Lower leg skin (tissue), 4 donors: ENCODE measurements around the gene PRKAR1B. TPM values are rescaled to one million over a fixed set of nuclear protein-coding genes. Genes with fewer than 3 reads are reported as not detected.

ENCODE experiments used
- DNase-seq, 2 donors: peaks; one replicate each; pipeline ENCODE4 v3.0.0-alpha.2; 2019; ENCODE audit warnings: low spot score in 2 of 2
- H3K4me3 ChIP-seq: fragments of 200-600 bp; sonication (generic); 2 replicates; pipeline ENCODE4 v1.5.1; 2017; ENCODE audit warnings: mild to moderate bottlenecking, low read depth; ENCODE audit not compliant: poor library complexity, severe bottlenecking
- CTCF ChIP-seq, 3 donors: fragments of 450-650 bp; IDR thresholded peaks; one replicate each; pipeline ENCODE4 v1.5.1; 2016; ENCODE audit warnings: antibody characterized with exemption in 3 of 3, mild to moderate bottlenecking in 3 of 3, moderate library complexity in 2 of 3
- POLR2A ChIP-seq, 2 donors: fragments of 450-650 bp; IDR thresholded peaks; one replicate each; pipeline ENCODE4 v1.6.1; 2016 to 2017; ENCODE audit warnings: antibody characterized with exemption in 2 of 2, mild to moderate bottlenecking in 1 of 2, moderate library complexity in 1 of 2
- WGBS, 2 donors: methylation state at CpG; one replicate each; pipeline ENCODE4 v1.1.5; 2018; 5-methylcytosine and 5-hydroxymethylcytosine counted together
- intact Hi-C: fragments of 100-400 bp; cut with DNase I; formaldehyde crosslinking; loops from one replicate; pipeline ENCODE4 v1.15.0; 2023; ENCODE audit warnings: low total_unique reads
- total RNA-seq, 4 donors: library from RNA; depleted of rRNA; stranded (reverse); fragments of >200 nt; gene quantifications; one replicate each; pipeline ENCODE4 v1.1.0, GENCODE V29; 2016

PRKAR1B gene
- total RNA-seq, 4 donors from 2014 or later = 7.8 to 16.9 (median 15.0) TPM

GRCh38 chr7:598899-599298, 128.2 kb downstream of the PRKAR1B start:
- TF ChIP-seq POLR2A (IDR thresholded peaks at IDR 0.05) = no peak
- TF ChIP-seq CTCF (IDR thresholded peaks at IDR 0.05) = no peak
- H3K4me3 ChIP-seq = no peak overlapping the region
- no peak for DNase-seq
- intact Hi-C loops = no loop called here
- WGBS, 2 donors = 95% methylated on average over 16 to 19 of the region's 19 CpGs

- no peak for TF ChIP-seq POLR2A (IDR thresholded peaks at IDR 0.05)
- no peak for TF ChIP-seq CTCF (IDR thresholded peaks at IDR 0.05)
- WGBS, 2 donors = 87 to 90% methylated on average over 35 of the region's 35 CpGs
- H3K4me3 ChIP-seq = no peak overlapping the region
- DNase-seq = no peak
- intact Hi-C loops = no loop called here
Measured at GRCh38 chr7:597348-598178, 129.5 kb downstream of the PRKAR1B start.

- H3K4me3 ChIP-seq = no peak overlapping the region
- DNase-seq = no peak
- TF ChIP-seq POLR2A (IDR thresholded peaks at IDR 0.05) (no peak), CTCF (IDR thresholded peaks at IDR 0.05) (no peak)
- 88 to 92% methylated on average over 17 of the region's 17 CpGs for WGBS, 2 donors
- intact Hi-C loops = no loop called here
Measured at GRCh38 chr7:596819-597182, 130.3 kb downstream of the PRKAR1B start.

GRCh38 chr7:596071-596818, 130.8 kb downstream of the PRKAR1B start:
- intact Hi-C loops = no loop called here
- H3K4me3 ChIP-seq = no peak overlapping the region
- WGBS, 2 donors = 96% methylated on average over 22 to 24 of the region's 30 CpGs
- DNase-seq = no peak
- TF ChIP-seq POLR2A (IDR thresholded peaks at IDR 0.05) (no peak), CTCF (IDR thresholded peaks at IDR 0.05) (no peak)

GRCh38 chr7:595621-596010, 131.5 kb downstream of the PRKAR1B start:
- WGBS, 2 donors = 92 to 94% methylated on average over 10 of the region's 10 CpGs
- no peak for DNase-seq
- intact Hi-C loops = no loop called here
- no peak overlapping the region for H3K4me3 ChIP-seq
- TF ChIP-seq CTCF (IDR thresholded peaks at IDR 0.05) = no peak
- no peak for TF ChIP-seq POLR2A (IDR thresholded peaks at IDR 0.05)
